Activated naive CD4-positive, alpha-beta T cell treated with anti-CD3 and anti-CD28 coated beads, Interleukin-2, amount 10 ng/mL, durations not matched to agents 7 days and 5 days (primary cell): ENCODE results near the gene MDFIC.
"Not testable (repeated sequence)": the region's sequence is repeated elsewhere in the genome, so short reads cannot be mapped to it uniquely, and the experiment has no call there.

Experiments used
- CTCF ChIA-PET: fragments of 350-600 bp; sonication (Branson Sonifier 250); formaldehyde crosslinking; loops from one replicate; lab custom pipeline; 2021; ENCODE audit warnings: antibody characterized with exemption; lab: Charles Lee
- DNase-seq: peaks from one replicate; pipeline ENCODE4 v3.0.0-alpha.2; 2020
- H3K27ac Mint-ChIP-seq: one replicate; pipeline ENCODE4 v1.8.0; 2021; ENCODE audit warnings: mild to moderate bottlenecking, moderate library complexity, mixed read lengths
- H3K27me3 Mint-ChIP-seq: one replicate; pipeline ENCODE4 v1.8.0; 2021; ENCODE audit warnings: mild to moderate bottlenecking, mixed read lengths
- H3K36me3 Mint-ChIP-seq: one replicate; pipeline ENCODE4 v1.8.0; 2021; ENCODE audit warnings: mixed read lengths
- H3K4me1 Mint-ChIP-seq: one replicate; pipeline ENCODE4 v1.8.0; 2021; ENCODE audit warnings: mixed read lengths
- H3K4me3 Mint-ChIP-seq: one replicate; pipeline ENCODE4 v1.8.0; 2021; ENCODE audit warnings: mild to moderate bottlenecking, moderate library complexity, mixed read lengths
- H3K9me3 Mint-ChIP-seq: one replicate; pipeline ENCODE4 v1.8.0; 2021; ENCODE audit warnings: mixed read lengths

MDFIC gene, protein sequence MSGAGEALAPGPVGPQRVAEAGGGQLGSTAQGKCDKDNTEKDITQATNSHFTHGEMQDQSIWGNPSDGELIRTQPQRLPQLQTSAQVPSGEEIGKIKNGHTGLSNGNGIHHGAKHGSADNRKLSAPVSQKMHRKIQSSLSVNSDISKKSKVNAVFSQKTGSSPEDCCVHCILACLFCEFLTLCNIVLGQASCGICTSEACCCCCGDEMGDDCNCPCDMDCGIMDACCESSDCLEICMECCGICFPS

DNA sequence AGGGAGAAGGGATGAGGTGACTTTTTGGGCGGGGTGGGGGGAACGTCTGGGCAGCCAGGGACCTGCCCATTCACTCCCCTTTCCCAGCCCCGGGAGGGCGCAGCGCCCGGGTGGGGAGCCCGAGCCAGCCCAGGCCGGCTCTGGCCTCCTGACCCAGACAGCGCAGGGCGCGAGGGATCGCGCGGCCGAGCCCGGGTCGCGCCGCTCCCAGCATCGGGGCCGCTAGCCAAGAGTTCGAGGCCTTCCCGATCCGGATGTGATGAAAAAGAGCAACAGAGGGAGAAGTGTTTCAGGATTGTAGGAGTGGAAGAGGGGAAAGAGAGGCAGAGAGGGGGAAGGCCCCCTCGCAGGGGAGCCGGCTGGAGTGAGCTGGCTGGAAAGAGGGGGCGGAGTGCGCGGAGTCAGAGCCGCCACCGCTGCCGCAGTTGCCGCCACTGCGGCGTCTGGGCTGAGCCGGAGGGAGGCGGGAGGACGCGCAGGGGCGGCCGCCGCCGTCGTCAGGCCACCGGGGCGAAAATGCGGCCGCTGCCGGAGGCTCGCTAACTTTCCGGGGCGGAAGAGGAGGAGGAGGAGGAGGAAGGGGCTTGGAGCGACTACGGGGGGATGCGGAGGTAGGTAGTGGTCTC, at the start of gene MDFIC:
Gene MDFIC (plus strand): TSS at position 69 of the 626 bp plus-strand sequence. CDS start 940 bp downstream, outside the sequence.
- Mint-ChIP-seq H3K27ac (peak within 1 kb of the TSS; percentile 99), H3K4me1 (peaks cover 32% of the 10 kb centered on the region), H3K27me3 (no peaks in the 10 kb centered on the region), H3K4me3 (peak within 1 kb of the TSS; percentile 99), H3K36me3 (peaks cover 27% of the 10 kb centered on the region), H3K9me3 (no peaks in the 10 kb centered on the region)
- CTCF ChIA-PET = interaction anchor here (1.5 kb wide), 1 partner anchor 57 kb away, joined by 4 read pairs; no protein-coding TSS in a partner anchor
- DNase-seq = peak; percentile 65

DNA sequence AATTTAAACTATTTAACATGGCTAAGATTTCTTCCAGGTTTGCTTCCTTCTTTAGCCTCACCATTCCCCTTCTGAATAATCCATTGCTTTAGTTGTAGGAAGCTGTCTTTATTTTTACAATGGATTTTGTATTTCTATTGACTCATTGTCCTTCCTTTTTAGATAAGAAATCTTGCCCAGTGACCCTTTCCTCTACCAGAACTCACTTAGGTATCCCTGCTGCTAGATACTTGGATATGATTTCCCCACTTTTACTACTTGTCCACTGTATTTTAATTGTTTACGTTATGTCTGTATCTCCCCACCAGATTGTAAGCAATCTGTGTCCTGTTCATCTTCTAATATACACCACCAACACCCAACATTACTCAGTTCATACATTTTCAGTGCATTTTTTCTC, 47.7 kb upstream of the MDFIC start:
- CTCF ChIA-PET = no interaction called here
- Mint-ChIP-seq H3K4me1 (no peaks in the 10 kb centered on the region), H3K4me3 (no peak overlapping the region), H3K27me3 (no peaks in the 10 kb centered on the region), H3K36me3 (no peaks in the 10 kb centered on the region), H3K9me3 (peaks cover 2% of the 10 kb centered on the region), H3K27ac (no peak overlapping the region)
- DNase-seq = no peak

DNA sequence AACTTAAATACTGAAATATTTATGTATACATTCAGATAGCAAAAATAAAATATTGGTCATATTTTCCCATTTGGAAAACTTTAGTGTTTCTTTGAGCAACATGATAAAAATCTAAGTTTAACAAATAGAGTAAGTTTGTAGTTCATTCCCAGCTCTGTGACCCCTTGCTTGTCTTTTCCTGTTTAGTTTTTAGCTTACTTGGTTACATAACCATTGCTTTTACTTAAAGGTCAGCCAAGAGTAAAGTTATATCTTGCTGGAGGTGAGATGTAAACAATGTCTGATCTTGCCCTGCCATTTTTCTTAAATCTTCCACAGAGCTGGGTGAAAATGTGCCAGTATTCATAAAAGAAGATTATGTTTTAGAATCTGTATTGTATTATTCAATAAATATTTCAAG, 46.7 kb upstream of the MDFIC start:
- CTCF ChIA-PET = no interaction called here
- DNase-seq = no peak
- Mint-ChIP-seq H3K27ac (no peak overlapping the region), H3K36me3 (no peaks in the 10 kb centered on the region), H3K9me3 (peaks cover 10% of the 10 kb centered on the region), H3K27me3 (no peaks in the 10 kb centered on the region), H3K4me3 (no peak overlapping the region), H3K4me1 (no peaks in the 10 kb centered on the region)

DNA sequence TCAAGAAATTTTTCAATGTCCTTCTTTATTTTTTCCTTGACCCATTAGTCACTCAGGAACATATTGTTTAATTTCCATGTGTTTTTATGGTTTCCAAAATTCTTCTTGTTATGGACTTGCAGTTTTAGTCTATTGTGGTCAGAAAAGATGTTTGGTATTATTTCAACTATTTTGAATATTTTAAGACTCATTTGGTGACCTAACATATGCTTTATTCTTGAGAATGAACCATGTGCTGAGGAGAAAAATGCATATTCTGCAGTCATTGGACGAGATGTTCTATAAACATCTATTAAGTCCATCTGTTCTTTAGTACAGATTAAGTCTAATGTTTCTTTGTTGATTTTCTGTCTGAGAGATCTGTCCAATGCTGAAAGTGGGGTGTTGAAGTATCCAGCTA, 42.3 kb upstream of the MDFIC start:
- no peak overlapping the region for H3K4me3 Mint-ChIP-seq
- no peaks in the 10 kb centered on the region for H3K4me1 Mint-ChIP-seq

DNA sequence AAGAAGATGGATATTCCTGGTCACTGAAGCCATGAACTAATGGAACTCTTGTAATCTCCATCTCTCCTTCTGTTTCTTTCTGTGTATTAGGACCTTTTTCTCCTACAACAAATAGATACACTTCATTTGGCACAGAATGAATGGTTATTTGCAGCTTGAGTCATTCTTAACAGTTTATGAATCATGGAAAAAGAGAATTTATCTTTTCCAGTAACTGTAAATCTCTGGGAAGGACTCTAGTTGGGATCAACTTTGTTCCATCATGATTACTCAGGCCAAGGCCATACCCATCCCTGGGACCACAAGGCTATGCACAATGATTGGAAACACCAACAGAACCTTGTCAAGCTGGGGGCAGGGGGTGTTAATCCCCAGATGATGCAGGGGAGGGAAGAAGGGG, 36.1 kb upstream of the MDFIC start:
- Mint-ChIP-seq H3K4me1 (peaks cover 11% of the 10 kb centered on the region), H3K36me3 (peaks cover 3% of the 10 kb centered on the region), H3K27ac (no peak overlapping the region), H3K27me3 (no peaks in the 10 kb centered on the region), H3K9me3 (peaks cover 17% of the 10 kb centered on the region), H3K4me3 (no peak overlapping the region)
- CTCF ChIA-PET = no interaction called here
- DNase-seq = no peak

More for the DNA sequence above, 42.3 kb upstream of the MDFIC start:
- DNase-seq = no peak
- Mint-ChIP-seq H3K36me3 (peaks cover 3% of the 10 kb centered on the region), H3K27ac (no peak overlapping the region), H3K9me3 (peaks cover 17% of the 10 kb centered on the region), H3K27me3 (no peaks in the 10 kb centered on the region)
- CTCF ChIA-PET = no interaction called here

DNA sequence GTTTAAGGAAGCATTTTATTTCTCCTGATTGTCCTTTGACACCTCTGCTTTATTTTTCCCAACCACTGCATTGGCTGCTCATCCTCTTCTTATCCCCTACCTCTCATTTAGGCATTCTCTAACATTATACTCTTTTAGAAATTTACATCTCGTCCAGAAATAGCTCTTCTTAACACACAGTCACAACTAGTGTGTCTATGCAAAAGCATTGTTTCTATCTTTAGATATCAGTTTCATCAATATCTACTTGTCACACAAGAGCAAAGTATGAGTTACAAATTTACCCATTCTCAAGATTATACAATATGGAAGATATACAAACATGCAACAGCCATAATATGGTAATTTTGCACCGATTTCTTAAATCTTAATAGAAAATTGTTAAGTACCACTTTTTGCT, 35.7 kb upstream of the MDFIC start:
- peaks cover 1% of the 10 kb centered on the region for H3K36me3 Mint-ChIP-seq
- peaks cover 14% of the 10 kb centered on the region for H3K9me3 Mint-ChIP-seq
- CTCF ChIA-PET = no interaction called here
- H3K27me3 Mint-ChIP-seq = no peaks in the 10 kb centered on the region
- DNase-seq = no peak
- no peak overlapping the region for H3K4me3 Mint-ChIP-seq
- H3K4me1 Mint-ChIP-seq = peaks cover 11% of the 10 kb centered on the region
- H3K27ac Mint-ChIP-seq = no peak overlapping the region

DNA sequence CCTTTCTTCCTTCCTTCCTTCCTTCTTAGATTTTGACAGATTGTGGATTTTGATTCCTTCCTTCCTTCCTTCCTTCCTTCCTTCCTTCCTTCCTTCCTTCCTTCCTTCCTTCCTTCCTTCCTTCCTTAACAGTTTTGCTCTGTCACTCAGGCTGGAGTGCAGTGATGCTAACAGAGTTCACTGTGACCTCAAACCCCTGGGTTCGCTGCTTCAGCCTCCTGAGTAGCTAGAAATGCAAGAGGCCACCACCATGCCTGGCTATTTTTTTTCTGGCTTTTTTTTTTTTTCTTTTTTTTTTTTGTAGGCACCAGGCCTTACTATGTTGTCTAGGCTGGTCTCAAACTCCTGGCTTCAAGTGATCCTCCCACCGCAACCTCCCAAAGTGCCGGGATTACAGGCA, 32.8 kb upstream of the MDFIC start:
- DNase-seq, H3K36me3 Mint-ChIP-seq, H3K4me3 Mint-ChIP-seq, H3K27me3 Mint-ChIP-seq, H3K27ac Mint-ChIP-seq: not testable (repeated sequence)
- CTCF ChIA-PET = interaction anchor here (1.0 kb wide), 1 partner anchor 35 kb away, joined by 3 read pairs; no protein-coding TSS in a partner anchor
- Mint-ChIP-seq H3K9me3 (peaks cover 13% of the 10 kb centered on the region), H3K4me1 (peaks cover 11% of the 10 kb centered on the region)

DNA sequence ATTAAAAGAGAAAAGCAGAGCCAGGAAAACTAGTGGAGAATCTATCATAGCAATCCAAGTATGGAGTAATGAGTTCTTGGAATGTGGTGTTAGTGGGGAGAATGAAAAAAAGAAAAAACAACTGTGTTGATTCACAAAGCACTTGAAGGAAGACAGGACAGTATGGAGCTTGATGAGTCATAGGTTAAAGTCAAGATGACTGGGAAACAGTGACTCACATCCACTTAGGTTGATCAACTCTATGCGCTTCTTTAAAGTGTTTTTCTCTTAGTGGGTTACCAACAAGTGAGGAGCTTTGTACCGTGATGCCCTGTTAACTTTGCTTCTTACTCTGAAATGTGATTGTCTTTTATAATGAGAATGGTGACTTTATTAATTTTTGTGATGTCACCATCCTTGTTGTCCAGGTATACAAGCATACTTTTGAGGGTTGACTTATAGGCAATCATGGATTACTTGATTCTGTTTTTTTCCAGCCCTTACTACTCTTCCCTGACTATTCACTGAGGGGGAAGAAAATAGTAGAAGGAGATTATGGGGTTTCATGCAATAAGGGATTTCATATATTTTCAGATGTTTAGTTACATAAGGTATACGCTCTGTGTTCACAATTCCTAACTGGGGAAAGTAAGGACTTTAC, 32.1 kb upstream of the MDFIC start:
- Mint-ChIP-seq H3K27me3 (no peaks in the 10 kb centered on the region), H3K27ac (peak overlapping the region; percentile 38), H3K36me3 (no peaks in the 10 kb centered on the region), H3K4me3 (no peak overlapping the region), H3K9me3 (peaks cover 13% of the 10 kb centered on the region), H3K4me1 (peaks cover 11% of the 10 kb centered on the region)
- CTCF ChIA-PET = interaction anchor here (1.0 kb wide), 1 partner anchor 34 kb away, joined by 3 read pairs; no protein-coding TSS in a partner anchor
- DNase-seq = no peak

DNA sequence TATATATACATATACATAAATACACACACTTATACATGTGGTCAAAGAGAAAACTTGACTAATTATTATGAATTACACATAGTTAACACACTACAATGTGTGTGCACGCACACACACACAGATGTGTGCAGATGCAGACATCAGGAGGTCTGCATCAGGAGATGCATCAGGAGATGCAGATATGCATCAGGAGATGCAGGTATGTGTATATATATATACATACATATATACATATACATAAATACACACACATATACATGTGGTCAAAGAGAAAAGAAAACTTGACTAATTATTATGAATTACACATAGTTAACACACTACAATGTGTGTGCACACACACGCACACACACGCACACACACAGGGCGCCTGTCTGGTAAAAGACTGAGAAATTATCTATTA, 31.3 kb upstream of the MDFIC start:
- CTCF ChIA-PET = no interaction called here
- Mint-ChIP-seq H3K9me3 (peaks cover 13% of the 10 kb centered on the region), H3K4me3 (no peak overlapping the region), H3K36me3 (no peaks in the 10 kb centered on the region), H3K27me3 (no peaks in the 10 kb centered on the region), H3K4me1 (peaks cover 11% of the 10 kb centered on the region), H3K27ac (no peak overlapping the region)
- DNase-seq = no peak

DNA sequence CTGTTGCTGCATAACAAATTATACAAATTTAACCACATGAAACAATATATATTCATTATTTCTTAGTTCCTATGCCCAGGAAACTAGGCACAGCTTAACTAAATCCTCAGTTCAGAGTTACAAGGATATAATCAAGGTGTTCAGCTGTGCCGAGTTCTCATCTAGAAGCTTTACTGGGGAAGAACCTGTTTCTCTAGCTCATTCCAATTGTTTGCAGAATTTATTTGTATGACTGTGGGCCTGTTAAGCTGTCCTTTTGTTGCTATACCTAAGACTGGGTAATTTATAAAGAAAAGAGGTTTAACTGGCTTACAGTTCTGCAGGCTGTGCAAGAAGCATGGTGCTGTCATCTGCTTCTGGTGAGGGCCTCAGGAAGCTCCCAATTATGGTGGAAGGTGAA, 21.8 kb upstream of the MDFIC start:
- H3K27me3 Mint-ChIP-seq = no peaks in the 10 kb centered on the region
- no peaks in the 10 kb centered on the region for H3K9me3 Mint-ChIP-seq
- DNase-seq = no peak
- no peak overlapping the region for H3K4me3 Mint-ChIP-seq
- H3K4me1 Mint-ChIP-seq = no peaks in the 10 kb centered on the region
- no peak overlapping the region for H3K27ac Mint-ChIP-seq
- CTCF ChIA-PET = interaction anchor here (0.6 to 1.1 kb wide), 2 partner anchors 41 to 66 kb away, joined by 3 to 4 read pairs; no protein-coding TSS in a partner anchor
- no peaks in the 10 kb centered on the region for H3K36me3 Mint-ChIP-seq

DNA sequence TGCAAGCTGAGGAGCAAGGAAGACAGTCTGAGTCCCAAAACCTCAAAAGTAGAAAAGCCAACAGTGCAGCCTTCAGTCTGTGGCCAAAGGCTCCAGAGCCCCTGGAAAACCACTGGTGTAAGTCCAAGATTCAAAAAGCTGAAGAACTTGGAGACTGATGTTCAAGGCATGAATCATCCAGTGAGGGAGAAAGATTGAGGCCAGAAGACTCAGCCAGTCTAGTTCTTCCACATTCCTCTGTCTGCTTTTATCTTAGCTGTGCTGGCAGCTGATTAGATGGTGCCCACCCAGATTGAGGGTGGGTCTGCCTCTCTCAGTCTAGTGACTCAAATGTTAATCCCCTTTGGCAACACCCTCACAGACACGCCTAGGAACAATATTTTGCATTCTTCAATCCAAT, 20.1 kb upstream of the MDFIC start:
- H3K27me3 Mint-ChIP-seq = no peaks in the 10 kb centered on the region
- DNase-seq = no peak
- H3K36me3 Mint-ChIP-seq = no peaks in the 10 kb centered on the region
- CTCF ChIA-PET = no interaction called here
- H3K27ac Mint-ChIP-seq = no peak overlapping the region
- H3K9me3 Mint-ChIP-seq = no peaks in the 10 kb centered on the region
- H3K4me1 Mint-ChIP-seq = no peaks in the 10 kb centered on the region
- H3K4me3 Mint-ChIP-seq = no peak overlapping the region

DNA sequence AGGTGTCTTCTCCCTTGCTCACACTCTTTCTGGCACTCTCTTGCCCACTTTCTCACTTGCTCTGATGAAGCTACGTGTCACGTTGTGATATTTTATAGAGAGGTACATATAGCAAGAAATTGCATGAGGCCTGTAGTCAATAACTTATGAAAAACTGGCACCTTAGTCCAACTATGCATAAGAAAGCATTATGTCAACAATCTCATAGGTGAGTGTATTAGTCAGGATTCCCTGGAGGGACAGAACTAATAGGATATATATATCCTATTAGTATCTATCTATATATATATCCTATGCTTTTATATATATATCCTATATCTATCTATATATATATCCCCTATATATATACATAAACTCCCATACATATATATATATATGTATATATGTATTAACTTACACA, 18.8 kb upstream of the MDFIC start:
- Mint-ChIP-seq H3K27ac (no peak overlapping the region), H3K4me1 (no peaks in the 10 kb centered on the region), H3K27me3 (no peaks in the 10 kb centered on the region), H3K36me3 (no peaks in the 10 kb centered on the region), H3K9me3 (no peaks in the 10 kb centered on the region), H3K4me3 (no peak overlapping the region)
- DNase-seq = no peak
- CTCF ChIA-PET = no interaction called here

DNA sequence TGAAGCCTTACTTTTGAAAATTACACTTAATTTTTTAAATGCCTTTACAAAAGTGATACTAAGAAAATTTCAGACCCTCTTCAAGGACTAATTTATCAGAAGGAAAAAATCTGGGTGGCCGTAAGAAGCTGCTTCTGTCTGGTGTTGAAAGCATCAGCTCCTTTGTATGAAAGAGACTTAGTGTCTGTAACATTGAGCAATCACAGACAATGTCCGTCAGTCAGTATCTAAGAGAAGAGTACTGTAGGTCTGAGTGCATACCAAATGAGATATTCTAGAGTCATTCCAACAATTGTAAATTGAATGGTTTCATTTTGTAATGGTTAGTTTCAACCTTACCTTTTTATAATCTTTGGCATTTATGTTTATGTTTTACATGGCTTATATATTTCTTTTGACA, 11.1 kb upstream of the MDFIC start:
- no peak overlapping the region for H3K27ac Mint-ChIP-seq
- no peak overlapping the region for H3K4me3 Mint-ChIP-seq
- DNase-seq = no peak
- H3K9me3 Mint-ChIP-seq = no peaks in the 10 kb centered on the region
- H3K36me3 Mint-ChIP-seq = peaks cover 1% of the 10 kb centered on the region
- H3K4me1 Mint-ChIP-seq = peaks cover 1% of the 10 kb centered on the region
- no peaks in the 10 kb centered on the region for H3K27me3 Mint-ChIP-seq
- CTCF ChIA-PET = no interaction called here

DNA sequence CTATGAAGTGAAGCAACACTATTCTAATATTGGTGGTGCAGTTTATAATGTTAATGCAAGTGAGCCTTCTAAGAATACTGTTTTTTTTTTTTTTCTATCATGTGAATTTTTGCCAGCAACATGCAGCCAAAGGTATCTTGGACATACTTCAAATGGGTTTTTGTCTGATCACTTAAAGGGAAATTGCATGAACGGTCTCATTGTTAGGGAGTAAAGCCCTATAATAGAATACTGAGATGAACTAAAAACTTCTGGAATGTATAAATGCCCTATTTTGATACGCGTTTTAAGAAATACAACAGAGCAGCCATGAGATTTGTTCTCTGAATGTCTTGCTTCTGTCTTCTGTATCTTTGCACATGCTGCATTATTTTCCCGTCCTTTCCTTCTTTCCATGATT, 10.5 kb upstream of the MDFIC start:
- Mint-ChIP-seq H3K27me3 (no peaks in the 10 kb centered on the region), H3K36me3 (peaks cover 1% of the 10 kb centered on the region), H3K9me3 (no peaks in the 10 kb centered on the region), H3K4me1 (peaks cover 7% of the 10 kb centered on the region), H3K4me3 (no peak overlapping the region), H3K27ac (no peak overlapping the region)
- DNase-seq = no peak
- CTCF ChIA-PET = no interaction called here
